AG09309 (cell line): ENCODE data around the gene RAD1.

Experiments
- DNase-seq: peaks from one replicate; pipeline ENCODE4 v3.0.0-alpha.2; 2010; ENCODE audit warnings: low read depth
- H3K4me3 ChIP-seq: 2 replicates; pipeline ENCODE4 v1.5.1; 2011; ENCODE audit warnings: mild to moderate bottlenecking, low read depth, low read length, moderate library complexity; ENCODE audit not compliant: control insufficient read depth
- TF ChIP-seq, protein P1 (sequence below): IDR thresholded peaks from 2 replicates; pipeline ENCODE4 v1.5.1; 2011; ENCODE audit warnings: mild to moderate bottlenecking, low read depth, low read length, inconsistent platforms; ENCODE audit not compliant: insufficient read depth, control insufficient read depth; ENCODE audit errors: missing control alignments

RAD1 gene

DNA sequence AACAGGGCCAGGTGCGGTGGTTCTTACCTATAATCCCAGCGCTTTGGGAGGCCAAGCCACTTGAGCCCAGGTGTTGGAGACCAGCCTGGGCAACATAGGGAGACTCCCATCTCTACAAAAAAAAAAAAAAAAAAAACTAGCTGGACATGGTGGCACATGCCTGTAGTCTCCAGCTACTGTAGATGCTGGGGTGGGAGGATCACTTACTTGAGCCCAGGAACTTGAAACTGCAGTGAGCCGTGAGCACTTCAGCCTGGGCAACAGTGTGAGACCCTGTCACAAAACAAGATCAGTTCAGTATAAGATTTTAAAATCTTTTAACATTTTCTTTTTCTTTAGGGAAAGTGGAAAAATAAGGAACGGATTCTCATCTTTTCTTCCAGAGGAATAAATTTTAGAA, 2.7 kb upstream of the RAD1 start:
- TF ChIP-seq, protein P1, sequence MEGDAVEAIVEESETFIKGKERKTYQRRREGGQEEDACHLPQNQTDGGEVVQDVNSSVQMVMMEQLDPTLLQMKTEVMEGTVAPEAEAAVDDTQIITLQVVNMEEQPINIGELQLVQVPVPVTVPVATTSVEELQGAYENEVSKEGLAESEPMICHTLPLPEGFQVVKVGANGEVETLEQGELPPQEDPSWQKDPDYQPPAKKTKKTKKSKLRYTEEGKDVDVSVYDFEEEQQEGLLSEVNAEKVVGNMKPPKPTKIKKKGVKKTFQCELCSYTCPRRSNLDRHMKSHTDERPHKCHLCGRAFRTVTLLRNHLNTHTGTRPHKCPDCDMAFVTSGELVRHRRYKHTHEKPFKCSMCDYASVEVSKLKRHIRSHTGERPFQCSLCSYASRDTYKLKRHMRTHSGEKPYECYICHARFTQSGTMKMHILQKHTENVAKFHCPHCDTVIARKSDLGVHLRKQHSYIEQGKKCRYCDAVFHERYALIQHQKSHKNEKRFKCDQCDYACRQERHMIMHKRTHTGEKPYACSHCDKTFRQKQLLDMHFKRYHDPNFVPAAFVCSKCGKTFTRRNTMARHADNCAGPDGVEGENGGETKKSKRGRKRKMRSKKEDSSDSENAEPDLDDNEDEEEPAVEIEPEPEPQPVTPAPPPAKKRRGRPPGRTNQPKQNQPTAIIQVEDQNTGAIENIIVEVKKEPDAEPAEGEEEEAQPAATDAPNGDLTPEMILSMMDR = no peak
- H3K4me3 ChIP-seq = peak overlapping the region; percentile 5; the same call in 1 of the 2 replicates
- no peak for DNase-seq

DNA sequence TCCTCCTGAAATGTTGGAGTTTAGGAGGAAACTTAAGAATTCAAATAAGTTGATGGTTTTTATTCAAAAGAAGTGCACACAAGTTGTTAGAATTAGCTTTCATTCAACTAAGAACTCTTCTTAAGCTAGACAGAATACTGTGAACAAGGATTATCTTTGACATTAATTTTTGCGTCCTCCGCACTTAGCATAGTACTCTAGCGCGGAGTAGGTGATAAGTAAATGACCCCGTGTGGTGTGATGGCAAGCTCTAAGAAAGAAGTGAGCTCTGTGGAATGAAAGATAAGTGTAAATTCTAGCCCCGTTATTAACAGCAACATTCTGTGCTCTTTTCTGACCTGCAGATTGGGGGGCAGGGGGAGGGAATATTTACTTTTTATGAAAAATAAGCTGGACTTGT, 1.2 kb upstream of the RAD1 start:
- DNase-seq = no peak
- H3K4me3 ChIP-seq = peak overlapping the region; percentile 99
- TF ChIP-seq, protein P1 = no peak

- TF ChIP-seq, protein P1 = no peak
- H3K4me3 ChIP-seq = peak overlapping the region; percentile 99
- DNase-seq = no peak
These were observed 520 bp upstream of the RAD1 start for GRCh38 chr5:34915856-34916192.

DNA sequence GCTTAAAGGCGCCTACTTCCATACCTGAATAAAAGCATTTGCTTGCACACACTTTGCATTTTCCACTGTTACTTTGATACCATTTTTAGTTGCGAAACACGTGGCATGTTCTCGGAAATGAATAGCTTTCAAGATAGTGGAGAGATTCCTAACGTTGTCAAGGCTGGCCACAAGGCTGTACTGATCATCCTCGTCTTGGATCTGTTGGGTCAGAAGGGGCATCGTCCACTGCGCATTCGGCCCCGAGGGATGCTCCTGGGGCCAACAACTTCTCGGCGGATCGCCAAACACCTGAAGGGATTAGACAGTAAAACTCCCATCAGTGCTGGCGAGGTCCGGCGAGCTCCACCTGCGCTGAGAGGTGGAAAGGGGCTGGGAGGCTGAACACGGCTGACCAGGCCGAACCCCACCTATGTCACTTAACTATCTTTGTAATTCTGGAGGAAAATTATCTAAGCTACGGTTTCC, 599 bp downstream of the RAD1 start:
- peak overlapping the region; percentile 99 for H3K4me3 ChIP-seq
- TF ChIP-seq, protein P1 = no peak
- DNase-seq = no peak

- DNase-seq = peak; percentile 74
- H3K4me3 ChIP-seq = no peak overlapping the region
- TF ChIP-seq, protein P1 = no peak
These were observed 2.2 kb downstream of the RAD1 start for GRCh38 chr5:34913072-34913471.

DNA sequence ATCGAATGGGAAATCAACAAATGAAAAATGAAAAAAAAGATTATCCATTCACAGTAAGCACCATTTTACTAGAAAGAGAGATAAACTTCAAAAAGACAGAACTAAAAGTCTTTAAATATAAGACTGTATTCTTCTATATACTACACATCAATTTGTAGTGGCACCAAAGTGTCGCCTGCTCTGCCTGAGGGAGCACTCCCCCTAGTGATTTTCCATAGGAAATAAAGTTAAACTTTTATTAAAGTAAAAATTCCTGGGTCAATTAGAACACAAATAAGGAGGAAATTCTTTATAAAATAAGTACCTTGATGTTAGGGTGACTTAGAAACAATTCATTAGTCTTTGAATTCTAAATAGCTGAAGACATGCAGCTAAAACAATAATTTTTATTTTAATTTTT, 9.7 kb downstream of the RAD1 start:
- TF ChIP-seq, protein P1 = peak; percentile 45
- DNase-seq = no peak
- H3K4me3 ChIP-seq = no peak overlapping the region

- TF ChIP-seq, protein P1 = no peak
- no peak for DNase-seq
- no peak overlapping the region for H3K4me3 ChIP-seq
These were observed 12.0 kb downstream of the RAD1 start for GRCh38 chr5:34903260-34903659.
